MM.1S (cell line): ENCODE data around the gene CCDC158.

Experiments
- DNase-seq: peaks from one replicate; pipeline ENCODE4 v3.0.0-alpha.2; 2015
- H2AFZ ChIP-seq: fragments of 300-600 bp; sonication (generic); 2 replicates; pipeline ENCODE4 v1.6.0; 2016; ENCODE audit warnings: antibody characterized with exemption, low read length
- H3F3A ChIP-seq: fragments of 300-600 bp; sonication (generic); 2 replicates; pipeline ENCODE4 v1.6.1; 2016; ENCODE audit warnings: mild to moderate bottlenecking, antibody characterized with exemption, low read length, moderate library complexity, mixed read lengths; ENCODE audit not compliant: insufficient read depth
- H3K27ac ChIP-seq: fragments of 300-600 bp; sonication (generic); 2 replicates; pipeline ENCODE4 v1.5.1; 2016; ENCODE audit warnings: mild to moderate bottlenecking, low read length
- H3K27me3 ChIP-seq: fragments of 300-600 bp; sonication (generic); replicated peaks from 2 replicates; pipeline ENCODE4 v1.6.0; 2016; ENCODE audit warnings: low read length; ENCODE audit not compliant: insufficient read depth
- H3K36me3 ChIP-seq: fragments of 300-600 bp; sonication (generic); replicated peaks from 2 replicates; pipeline ENCODE4 v1.6.1; 2016; ENCODE audit warnings: mild to moderate bottlenecking, low read length, mixed read lengths; ENCODE audit not compliant: insufficient read depth
- H3K4me1 ChIP-seq: fragments of 300-600 bp; sonication (generic); 2 replicates; pipeline ENCODE4 v1.6.1; 2016; ENCODE audit warnings: low read length, mixed read lengths
- H3K4me2 ChIP-seq: fragments of 300-600 bp; sonication (generic); 2 replicates; pipeline ENCODE4 v1.6.0; 2016; ENCODE audit warnings: low read depth, low read length
- H3K4me3 ChIP-seq: fragments of 300-600 bp; sonication (generic); 2 replicates; pipeline ENCODE4 v1.5.1; 2016; ENCODE audit warnings: low read length, mixed read lengths
- H3K79me2 ChIP-seq: fragments of 300-600 bp; sonication (generic); 2 replicates; pipeline ENCODE4 v1.6.1; 2016; ENCODE audit warnings: mixed run types, low read length, mixed read lengths
- H3K9ac ChIP-seq: fragments of 300-600 bp; sonication (generic); 2 replicates; pipeline ENCODE4 v1.6.1; 2016; ENCODE audit warnings: low read length, mixed read lengths
- H3K9me2 ChIP-seq: fragments of 300-600 bp; sonication (generic); replicated peaks from 2 replicates; pipeline ENCODE4 v1.6.1; 2016; ENCODE audit warnings: mild to moderate bottlenecking, low read length, mixed read lengths; ENCODE audit not compliant: insufficient read depth
- H3K9me3 ChIP-seq: fragments of 300-600 bp; sonication (generic); replicated peaks from 2 replicates; pipeline ENCODE4 v1.6.1; 2016; ENCODE audit warnings: mild to moderate bottlenecking, low read length, mixed read lengths; ENCODE audit not compliant: insufficient read depth
- H4K20me1 ChIP-seq: fragments of 300-600 bp; sonication (generic); 2 replicates; pipeline ENCODE4 v1.6.1; 2016; ENCODE audit warnings: mild to moderate bottlenecking, low read length, moderate library complexity, mixed read lengths; ENCODE audit not compliant: insufficient read depth
- CTCF ChIP-seq: fragments of 300-600 bp; sonication (generic); IDR thresholded peaks from 2 replicates; pipeline ENCODE4 v1.5.1; 2016; ENCODE audit warnings: antibody characterized with exemption, low read length, mixed read lengths
- EZH2 ChIP-seq: fragments of 300-600 bp; sonication (generic); optimal IDR thresholded peaks from 2 replicates; pipeline ENCODE3; 2017; ENCODE audit warnings: low read depth, mild to moderate bottlenecking, antibody characterized with exemption, low read length, mixed read lengths
- EZH2phosphoT487 ChIP-seq: fragments of 300-600 bp; sonication (generic); IDR thresholded peaks from 2 replicates; pipeline ENCODE4 v1.6.1; 2018; ENCODE audit warnings: antibody characterized with exemption, low read length

CCDC158 gene

GRCh38 chr4:76322236-76322635, 98.7 kb downstream of the CCDC158 start:
- Histone ChIP-seq H3K27me3 (no peaks in the 10 kb centered on the region), H3K36me3 (no peaks in the 10 kb centered on the region), H3K27ac (no peak overlapping the region), H3K4me1 (no peaks in the 10 kb centered on the region), H4K20me1 (no peaks in the 10 kb centered on the region), H3F3A (no peaks in the 10 kb centered on the region), H3K9me3 (no peaks in the 10 kb centered on the region), H3K4me2 (no peak overlapping the region), H2AFZ (no peak overlapping the region), H3K4me3 (no peak overlapping the region), H3K79me2 (no peaks in the 10 kb centered on the region), H3K9me2 (no peaks in the 10 kb centered on the region), H3K9ac (no peak overlapping the region)
- TF ChIP-seq EZH2phosphoT487: no peak
- no peak for TF ChIP-seq CTCF
- TF ChIP-seq EZH2: no peak
- no peak for DNase-seq

DNA sequence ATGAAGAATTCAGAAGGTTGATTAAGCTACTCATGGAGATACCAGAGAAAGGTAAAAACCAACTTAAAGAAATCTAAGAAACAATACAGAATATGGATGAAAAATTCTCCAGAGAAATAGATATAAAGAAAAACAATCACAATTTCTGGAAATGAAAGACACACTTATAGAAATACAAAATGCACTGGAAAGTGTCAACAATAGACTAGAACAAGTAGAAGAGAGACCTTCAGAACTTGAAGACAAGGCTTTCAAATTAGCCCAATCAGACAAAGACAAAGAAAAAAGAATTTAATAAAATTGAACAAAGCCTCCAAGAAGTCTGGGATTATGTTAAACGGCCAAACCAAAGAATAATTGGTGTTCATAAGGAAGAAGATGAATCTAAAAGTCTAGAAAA, 104.8 kb downstream of the CCDC158 start:
- no peaks in the 10 kb centered on the region for H3K36me3 ChIP-seq
- no peak overlapping the region for H3K4me2 ChIP-seq
- no peaks in the 10 kb centered on the region for H3K27me3 ChIP-seq
- H3K9me3 ChIP-seq: no peaks in the 10 kb centered on the region
- no peak overlapping the region for H3K9ac ChIP-seq
- peaks cover 7% of the 10 kb centered on the region; the same call in 1 of the 2 replicates for H3K4me1 ChIP-seq
- no peak for TF ChIP-seq EZH2
- TF ChIP-seq EZH2phosphoT487: no peak
- TF ChIP-seq CTCF: no peak
- H3K27ac ChIP-seq: no peak overlapping the region
- DNase-seq: no peak
- no peaks in the 10 kb centered on the region for H4K20me1 ChIP-seq
- no peaks in the 10 kb centered on the region for H3K79me2 ChIP-seq
- H3K9me2 ChIP-seq: no peaks in the 10 kb centered on the region
- H3K4me3 ChIP-seq: no peak overlapping the region
- H3F3A ChIP-seq: no peaks in the 10 kb centered on the region
- H2AFZ ChIP-seq: no peak overlapping the region

GRCh38 chr4:76315267-76315918, 105.5 kb downstream of the CCDC158 start:
- no peak overlapping the region for H3K4me2 ChIP-seq
- no peaks in the 10 kb centered on the region for H3K9me2 ChIP-seq
- 0 out of 2 replicates have a peak, but pooled peaks cover 4% of the 10 kb centered on the region for H3K79me2 ChIP-seq
- no peaks in the 10 kb centered on the region for H3K27me3 ChIP-seq
- no peak overlapping the region for H3K27ac ChIP-seq
- no peaks in the 10 kb centered on the region for H3K36me3 ChIP-seq
- TF ChIP-seq CTCF: no peak
- TF ChIP-seq EZH2phosphoT487: no peak
- TF ChIP-seq EZH2: no peak
- H3K4me1 ChIP-seq: peaks cover 7% of the 10 kb centered on the region; the same call in 1 of the 2 replicates
- no peak overlapping the region for H3K9ac ChIP-seq
- no peak overlapping the region for H2AFZ ChIP-seq
- H3K9me3 ChIP-seq: no peaks in the 10 kb centered on the region
- no peaks in the 10 kb centered on the region for H3F3A ChIP-seq
- H3K4me3 ChIP-seq: no peak overlapping the region
- DNase-seq: no peak
- H4K20me1 ChIP-seq: no peaks in the 10 kb centered on the region
